ENCODE data around the gene KRT32. TPM values are rescaled to one million over a fixed set of nuclear protein-coding genes. Genes with fewer than 3 reads are reported as not detected.

The KRT32 gene
- total and polyA plus RNA-seq, 10 donors, result not detected

- DNase-seq, result no peak
- H3K9me3 ChIP-seq, result no peaks in the 10 kb centered on the region
- peaks cover 0 to 37% (median 0%) of the 10 kb centered on the region in 7 donors for H3K27me3 ChIP-seq (replicated peaks in 1 of 7)
- intact Hi-C loops (cut with DNase I; ENCODE audit: low total_unique reads), result no loop called here
- H3K4me3 ChIP-seq, result no peak overlapping the region
- WGBS, 5 donors, result 24 to 67% (median 57%) methylated on average over 1 of the region's 1 CpG
- no peak overlapping the region for H3K27ac ChIP-seq
- H3K4me1 ChIP-seq, result no peaks in the 10 kb centered on the region
- H3K36me3 ChIP-seq, result no peaks in the 10 kb centered on the region
- TF ChIP-seq POLR2A (IDR thresholded peaks at IDR 0.05) (no peak), CTCF (IDR thresholded peaks at IDR 0.05 in 8 of 11, conservative IDR thresholded peaks at IDR 0.05 in 3 of 11) (no peak), POLR2AphosphoS5 (IDR thresholded peaks at IDR 0.05) (no peak)
These were observed 23.0 kb downstream of the KRT32 start for GRCh38 chr17:41444186-41444585.

GRCh38 chr17:41442739-41443138 is 24.4 kb downstream of the KRT32 start:
- peaks cover 0 to 33% (median 0%) of the 10 kb centered on the region in 7 donors for H3K27me3 ChIP-seq (replicated peaks in 1 of 7)
- WGBS, 5 donors, result 75 to 88% (median 80%) methylated on average over 4 of the region's 4 CpGs
- H3K36me3 ChIP-seq, result no peaks in the 10 kb centered on the region
- H3K4me1 ChIP-seq, result no peaks in the 10 kb centered on the region
- no peak for DNase-seq
- H3K27ac ChIP-seq, result no peak overlapping the region
- no peak overlapping the region for H3K4me3 ChIP-seq
- no peaks in the 10 kb centered on the region for H3K9me3 ChIP-seq
- intact Hi-C loops (cut with DNase I; ENCODE audit: low total_unique reads), result no loop called here
- TF ChIP-seq POLR2AphosphoS5 (IDR thresholded peaks at IDR 0.05) (no peak), POLR2A (IDR thresholded peaks at IDR 0.05) (no peak), CTCF (IDR thresholded peaks at IDR 0.05 in 8 of 11, conservative IDR thresholded peaks at IDR 0.05 in 3 of 11) (no peak)

GRCh38 chr17:41440531-41441033 is 26.6 kb downstream of the KRT32 start, which contains the start of gene KRT38:
KRT38 (minus strand) TSS chr17:41440983; CDS start chr17:41440921, 62 bp downstream.
- WGBS, 5 donors, result 89 to 96% (median 91%) methylated on average over 8 to 10 of the region's 10 CpGs
- intact Hi-C loops (cut with DNase I; ENCODE audit: low total_unique reads), result no loop called here
- DNase-seq, result no peak
- Histone ChIP-seq H3K4me3 (no peak within 1 kb of the TSS), H3K27ac (no peak within 1 kb of the TSS), H3K36me3 (no peaks in the 10 kb centered on the region), H3K4me1 (no peaks in the 10 kb centered on the region), H3K9me3 (no peaks in the 10 kb centered on the region), H3K27me3 (replicated peaks in 1 of 7) (peaks cover 0 to 29% (median 0%) of the 10 kb centered on the region in 7 donors)
- TF ChIP-seq POLR2A (IDR thresholded peaks at IDR 0.05) (no peak), CTCF (IDR thresholded peaks at IDR 0.05 in 8 of 11, conservative IDR thresholded peaks at IDR 0.05 in 3 of 11) (no peak), POLR2AphosphoS5 (IDR thresholded peaks at IDR 0.05) (no peak)

GRCh38 chr17:41439375-41439774 is 27.8 kb downstream of the KRT32 start:
- Histone ChIP-seq H3K4me1 (no peaks in the 10 kb centered on the region), H3K27ac (no peak overlapping the region), H3K4me3 (no peak overlapping the region), H3K9me3 (no peaks in the 10 kb centered on the region), H3K27me3 (replicated peaks in 1 of 7) (peaks cover 0 to 19% (median 0%) of the 10 kb centered on the region in 7 donors), H3K36me3 (no peaks in the 10 kb centered on the region)
- no peak for DNase-seq
- TF ChIP-seq POLR2A (IDR thresholded peaks at IDR 0.05) (no peak), POLR2AphosphoS5 (IDR thresholded peaks at IDR 0.05) (no peak), CTCF (IDR thresholded peaks at IDR 0.05 in 8 of 11, conservative IDR thresholded peaks at IDR 0.05 in 3 of 11) (no peak)
- 42 to 68% (median 63%) methylated on average over 4 to 5 of the region's 5 CpGs for WGBS, 5 donors
- intact Hi-C loops (cut with DNase I; ENCODE audit: low total_unique reads), result no loop called here
